A549 (cell line): ENCODE results near the gene QRICH2.

Experiments
- CTCF ChIP-seq: fragments of >200 bp; sonication (Bioruptor Twin); formaldehyde crosslinking; IDR thresholded peaks from 3 replicates; pipeline ENCODE4 v1.5.1; 2016
- EP300 ChIP-seq, 2 experiments: fragments of >200 bp; sonication (Bioruptor Twin); formaldehyde crosslinking; IDR thresholded peaks; 2 replicates in 1 of 2; 3 replicates in 1 of 2; pipeline ENCODE4 v1.6.1; 2016 to 2017
- GATA3 ChIP-seq: IDR thresholded peaks from 2 replicates; pipeline ENCODE4 v1.6.1; 2012; ENCODE audit warnings: borderline replicate concordance
- TF ChIP-seq, protein P1 (sequence below): fragments of 450-650 bp; IDR thresholded peaks from 2 replicates; pipeline ENCODE4 v1.6.1; 2014; ENCODE audit warnings: antibody characterized with exemption

- TF ChIP-seq, protein P1, sequence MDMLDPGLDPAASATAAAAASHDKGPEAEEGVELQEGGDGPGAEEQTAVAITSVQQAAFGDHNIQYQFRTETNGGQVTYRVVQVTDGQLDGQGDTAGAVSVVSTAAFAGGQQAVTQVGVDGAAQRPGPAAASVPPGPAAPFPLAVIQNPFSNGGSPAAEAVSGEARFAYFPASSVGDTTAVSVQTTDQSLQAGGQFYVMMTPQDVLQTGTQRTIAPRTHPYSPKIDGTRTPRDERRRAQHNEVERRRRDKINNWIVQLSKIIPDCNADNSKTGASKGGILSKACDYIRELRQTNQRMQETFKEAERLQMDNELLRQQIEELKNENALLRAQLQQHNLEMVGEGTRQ: no peak
- no peak for TF ChIP-seq GATA3
- no peak for TF ChIP-seq EP300 (IDR thresholded peaks at IDR 0.05)
- TF ChIP-seq CTCF: no peak
Observed at GRCh38 chr17:76318586-76318985, 10.5 kb upstream of the QRICH2 start.
